Endothelial cell of umbilical vein (primary cell): ENCODE measurements around the gene TCEAL5. TPM values are rescaled to one million over a fixed set of nuclear protein-coding genes. Genes with fewer than 3 reads are reported as not detected.

ENCODE experiments used
- BruUV-seq: library from RNA; stranded (reverse); fragments of 400-500 nt; replicated peaks from 2 replicates; lab custom pipeline; 2021; lab: Mats Ljungman, UMichigan
- CTCF ChIA-PET: fragments of 300-600, 350-600 bp; sonication (Branson Sonifier 250); formaldehyde crosslinking; loops from one replicate; lab custom pipeline; 2021; ENCODE audit warnings: antibody characterized with exemption, inconsistent platforms; lab: Charles Lee
- POLR2A ChIA-PET: fragments of 300-600, 350-600 bp; sonication (Branson Sonifier 250); formaldehyde crosslinking; loops from one replicate; lab custom pipeline; 2021; ENCODE audit warnings: antibody characterized with exemption, inconsistent platforms; lab: Charles Lee
- DNase-seq: peaks from one replicate; pipeline ENCODE4 v3.0.0-alpha.2; 2011; ENCODE audit warnings: low read depth, low spot score
- FAIRE-seq: peaks from 2 replicates; lab custom pipeline; 2011; peaks lifted over from hg19 to GRCh38; lab: Jason Lieb, UNC
- H2AFZ ChIP-seq: 2 replicates; pipeline ENCODE4 v1.6.0; 2012; ENCODE audit warnings: low read depth, low read length, control low read depth, inconsistent platforms
- H3K27ac ChIP-seq: 2 replicates; pipeline ENCODE4 v1.5.1; 2011; ENCODE audit warnings: low read depth, mild to moderate bottlenecking, control low read depth, low read length, moderate library complexity; ENCODE audit not compliant: insufficient read depth
- H3K27me3 ChIP-seq, 2 experiments: 2 replicates each; pipeline versions ENCODE4 v1.6.0 to v1.6.1; 2011; ENCODE audit warnings: low read length in 2 of 2, mixed read lengths in 1 of 2; ENCODE audit not compliant: control insufficient read depth in 2 of 2, insufficient read depth in 2 of 2
- H3K36me3 ChIP-seq, 2 experiments: 2 replicates in 1 of 2; 3 replicates in 1 of 2; pipeline ENCODE4 v1.5.1; 2011; ENCODE audit warnings: low read length in 2 of 2, mild to moderate bottlenecking in 1 of 2, moderate library complexity in 1 of 2; ENCODE audit not compliant: control insufficient read depth in 2 of 2, insufficient read depth in 2 of 2; ENCODE audit errors: extremely low read depth in 1 of 2
- H3K4me1 ChIP-seq: 3 replicates; pipeline ENCODE4 v1.5.1; 2011; ENCODE audit warnings: mild to moderate bottlenecking, low read length; ENCODE audit not compliant: control insufficient read depth, insufficient read depth; ENCODE audit errors: extremely low read depth
- H3K4me2 ChIP-seq: 2 replicates; pipeline ENCODE4 v1.6.1; 2011; ENCODE audit warnings: low read length, control low read depth, mixed read lengths; ENCODE audit not compliant: insufficient read depth
- H3K4me3 ChIP-seq, 3 experiments: fragments of 200-600 bp in 1 of 3; sonication (generic), shearing (Covaris generic) in 1 of 3; replicated peaks in 1 of 3; 2 replicates each; pipeline ENCODE4 v1.5.1; 2011 to 2016; ENCODE audit warnings: control low read depth in 3 of 3, low read length in 3 of 3, mild to moderate bottlenecking in 2 of 3, inconsistent platforms in 1 of 3, low read depth in 1 of 3, moderate library complexity in 1 of 3; ENCODE audit not compliant: insufficient read depth in 1 of 3
- H3K79me2 ChIP-seq: 2 replicates; pipeline ENCODE4 v1.6.0; 2012; ENCODE audit warnings: low read length, inconsistent platforms; ENCODE audit not compliant: control insufficient read depth, insufficient read depth
- H3K9ac ChIP-seq: replicated peaks from 2 replicates; pipeline ENCODE3; 2011; ENCODE audit warnings: low read length, control low read depth; ENCODE audit not compliant: insufficient read depth; ENCODE audit errors: extremely low read depth
- H3K9me1 ChIP-seq: replicated peaks from 3 replicates; pipeline ENCODE4 v1.6.0; 2011; ENCODE audit warnings: mild to moderate bottlenecking, low read length; ENCODE audit not compliant: control insufficient read depth, insufficient read depth; ENCODE audit errors: extremely low read depth
- H3K9me3 ChIP-seq: replicated peaks from 2 replicates; pipeline ENCODE4 v1.5.1; 2012; ENCODE audit warnings: low read length, inconsistent platforms; ENCODE audit not compliant: control insufficient read depth, insufficient read depth
- H4K20me1 ChIP-seq: replicated peaks from 2 replicates; pipeline ENCODE3; 2011; ENCODE audit warnings: mild to moderate bottlenecking, low read length; ENCODE audit not compliant: control insufficient read depth, insufficient read depth; ENCODE audit errors: extremely low read depth
- GATA2 ChIP-seq: IDR thresholded peaks from 2 replicates; pipeline ENCODE4 v1.7.0; 2011; ENCODE audit warnings: low read depth, mild to moderate bottlenecking, moderate library complexity, mixed read lengths, low read length; ENCODE audit not compliant: insufficient read length, insufficient read depth
- JUN ChIP-seq: IDR thresholded peaks from 2 replicates; pipeline ENCODE4 v1.6.1; 2011; ENCODE audit warnings: borderline replicate concordance, low read depth; ENCODE audit not compliant: insufficient read length, insufficient read depth
- MAX ChIP-seq: IDR thresholded peaks from 2 replicates; pipeline ENCODE4 v1.6.1; 2011; ENCODE audit not compliant: insufficient read depth, insufficient read length
- POLR2A ChIP-seq: IDR thresholded peaks from 2 replicates; pipeline ENCODE4 v1.6.1; 2012; ENCODE audit warnings: low read depth, mild to moderate bottlenecking, control low read depth, low read length
- POLR2AphosphoS5 ChIP-seq: IDR thresholded peaks from 2 replicates; pipeline ENCODE4 v1.6.1; 2012; ENCODE audit warnings: low read depth, mild to moderate bottlenecking, control low read depth, low read length, moderate library complexity; ENCODE audit not compliant: insufficient read depth
- dilution Hi-C: fragments of 300-500 bp; cut with MboI; formaldehyde crosslinking; loops from one replicate; pipeline ENCODE4 v1.15.0; 2019; ENCODE audit warnings: low sequenced_read_pairs; ENCODE audit not compliant: extremely low pct_ligation_motif_present
- intact Hi-C: fragments of 100-400 bp; cut with micrococcal nuclease; formaldehyde crosslinking; loops from one replicate; pipeline ENCODE4 v1.10.0; 2022
- polyA plus RNA-seq, 4 experiments: library from polyadenylated mRNA; depleted of rRNA in 3 of 4; stranded (reverse) in 3 of 4; unstranded in 1 of 4; fragments of >200 nt; gene quantifications; 2 replicates each; pipeline versions ENCODE4 v1.2.1 to v1.2.3, GENCODE V29; 2011 to 2012; ENCODE audit warnings: missing spikeins in 1 of 4
- total RNA-seq: library from RNA; stranded (reverse); gene quantifications from 2 replicates; pipeline ENCODE4 v1.2.3, GENCODE V29; 2021

TCEAL5 gene
- total and polyA plus RNA-seq, 2 donors (not counting 3 experiments of a cell fraction or from before 2014, with no cell fraction given): not detected

DNA sequence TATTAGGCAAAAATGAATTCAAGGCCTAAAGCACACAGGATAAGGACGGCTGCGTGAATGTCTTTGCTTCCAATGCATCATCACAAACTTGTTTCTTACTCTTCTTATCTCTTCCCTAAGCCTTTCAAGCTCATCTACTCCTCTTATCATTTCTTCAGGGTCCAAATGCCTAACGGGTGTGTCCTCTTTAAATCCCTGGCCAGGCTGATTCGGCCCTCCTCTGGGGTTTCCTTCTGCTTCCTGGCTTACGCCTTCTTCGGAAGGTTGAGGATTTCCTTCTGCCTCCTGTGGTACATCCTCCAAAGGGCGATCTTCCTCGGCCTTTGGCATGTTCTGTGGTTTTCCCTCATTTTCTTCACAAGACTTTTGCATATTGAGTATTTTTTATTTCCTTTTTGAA, 22.9 kb downstream of the TCEAL5 start:
- Histone ChIP-seq H3K36me3 (no peaks in the 10 kb centered on the region), H3K9ac (peak overlapping the region; percentile 88), H3K9me3 (no peaks in the 10 kb centered on the region), H3K4me3 (peak overlapping the region; percentile 72 to 91 (median 76)), H3K4me1 (peaks cover 12% of the 10 kb centered on the region), H2AFZ (peak overlapping the region; percentile 16), H4K20me1 (no peaks in the 10 kb centered on the region), H3K27me3 (no peaks in the 10 kb centered on the region), H3K27ac (peak overlapping the region; percentile 70), H3K9me1 (no peaks in the 10 kb centered on the region), H3K4me2 (peak overlapping the region; percentile 92), H3K79me2 (peaks cover 15% of the 10 kb centered on the region)
- TF ChIP-seq POLR2AphosphoS5: no peak
- TF ChIP-seq GATA2: no peak
- no peak for TF ChIP-seq MAX
- TSS peak; percentile 57 for BruUV-seq
- POLR2A ChIA-PET: interaction anchor here (0.6 kb wide), 1 partner anchor 1631 kb away, joined by 3 read pairs; no protein-coding TSS in a partner anchor
- no peak for FAIRE-seq
- dilution Hi-C loops: no loop called here
- peak; percentile 2 for DNase-seq
- CTCF ChIA-PET: interaction anchor here (0.9 to 3.0 kb wide), 3 partner anchors 42 to 211 kb away, joined by 3 to 27 read pairs (median 4); no protein-coding TSS in a partner anchor
- intact Hi-C loops: loop anchor here (1.0 to 2.0 kb wide), 2 partner anchors 38 to 211 kb away; partner anchors contain the start of gene BEX4

GRCh38 chrX:103250977-103251376, 25.6 kb downstream of the TCEAL5 start:
- Histone ChIP-seq H3K9me3 (no peaks in the 10 kb centered on the region), H3K4me1 (peaks cover 12% of the 10 kb centered on the region), H3K9ac (no peak overlapping the region), H3K9me1 (no peaks in the 10 kb centered on the region), H2AFZ (no peak overlapping the region), H3K27ac (no peak overlapping the region), H3K4me3 (no peak overlapping the region), H3K79me2 (peaks cover 15% of the 10 kb centered on the region), H4K20me1 (no peaks in the 10 kb centered on the region), H3K36me3 (no peaks in the 10 kb centered on the region), H3K4me2 (no peak overlapping the region), H3K27me3 (no peaks in the 10 kb centered on the region)
- BruUV-seq: no TSS peak
- intact Hi-C loops (no loop called here), dilution Hi-C loops (no loop called here)
- FAIRE-seq: no peak
- TF ChIP-seq JUN: no peak
- TF ChIP-seq POLR2A: no peak
- no peak for TF ChIP-seq POLR2AphosphoS5
- no peak for DNase-seq
- POLR2A ChIA-PET: no interaction called here
- CTCF ChIA-PET: interaction anchor here (1.3 kb wide), 1 partner anchor 40 kb away, joined by 5 read pairs; no protein-coding TSS in a partner anchor
